SJCRH30 (cell line): ENCODE results near the gene HNRNPA3. TPM values are rescaled to one million over a fixed set of nuclear protein-coding genes. Genes with fewer than 3 reads are reported as not detected.

Experiments used
- DNase-seq, 2 experiments: peaks; one replicate each; pipeline ENCODE4 v3.0.0-alpha.2; 2015 to 2020
- H3K27ac ChIP-seq: fragments of 250-450 bp; sonication (Bioruptor Pico); 2 replicates; pipeline ENCODE4 v1.5.1; 2020; ENCODE audit warnings: mild to moderate bottlenecking, moderate library complexity
- H3K27me3 ChIP-seq: fragments of 250-450 bp; sonication (Bioruptor Pico); 2 replicates; pipeline ENCODE4 v1.5.1; 2020; ENCODE audit warnings: mild to moderate bottlenecking, moderate library complexity
- H3K36me3 ChIP-seq: fragments of 250-450 bp; sonication (Bioruptor Pico); 2 replicates; pipeline ENCODE4 v1.5.1; 2020; ENCODE audit warnings: mild to moderate bottlenecking, moderate library complexity
- H3K4me1 ChIP-seq: fragments of 250-450 bp; sonication (Bioruptor Pico); 2 replicates; pipeline ENCODE4 v1.5.1; 2020; ENCODE audit warnings: mild to moderate bottlenecking, moderate library complexity
- H3K4me3 ChIP-seq: fragments of 250-450 bp; sonication (Bioruptor Pico); 2 replicates; pipeline ENCODE4 v1.5.1; 2020; ENCODE audit warnings: mild to moderate bottlenecking, moderate library complexity
- H3K9me3 ChIP-seq: fragments of 250-450 bp; sonication (Bioruptor Pico); replicated peaks from 2 replicates; pipeline ENCODE4 v1.5.1; 2020; ENCODE audit warnings: mild to moderate bottlenecking, moderate library complexity
- total RNA-seq: library from RNA; depleted of rRNA; stranded (reverse); fragments of >200 nt; shearing (Covaris generic); gene quantifications from 2 replicates; pipeline ENCODE4 v1.2.3, GENCODE V29; 2014; rRNA removed

HNRNPA3 gene
- 148 and 159 TPM in 2 replicates for total RNA-seq

GRCh38 chr2:177212106-177212890, at the start of gene HNRNPA3:
TSS of gene HNRNPA3 (plus strand) at chr2:177212794. CDS start at chr2:177212800, 6 bp downstream.
- Histone ChIP-seq H3K36me3 (peaks cover 41% of the 10 kb centered on the region), H3K9me3 (no peaks in the 10 kb centered on the region), H3K27ac (peak within 1 kb of the TSS; percentile 99)

GRCh38 chr2:177164131-177164530, 48.5 kb upstream of the HNRNPA3 start:
- Histone ChIP-seq H3K4me3 (peak overlapping the region; percentile 56), H3K27me3 (no peaks in the 10 kb centered on the region), H3K9me3 (no peaks in the 10 kb centered on the region), H3K36me3 (no peaks in the 10 kb centered on the region), H3K27ac (peak overlapping the region; percentile 91; the same call in 1 of the 2 replicates), H3K4me1 (peaks cover 28% of the 10 kb centered on the region)
- no peak for DNase-seq

More at GRCh38 chr2:177212106-177212890, at the start of gene HNRNPA3:
- DNase-seq = peak; percentile 98
- Histone ChIP-seq H3K4me1 (peaks cover 14% of the 10 kb centered on the region), H3K4me3 (peak within 1 kb of the TSS; percentile 91), H3K27me3 (no peaks in the 10 kb centered on the region)

- no peaks in the 10 kb centered on the region for H3K9me3 ChIP-seq
- H3K27me3 ChIP-seq = no peaks in the 10 kb centered on the region
- peak; percentile 82 to 95 for DNase-seq
- H3K4me3 ChIP-seq = peak overlapping the region; percentile 56
- H3K36me3 ChIP-seq = no peaks in the 10 kb centered on the region
- peak overlapping the region; percentile 91 for H3K27ac ChIP-seq
- H3K4me1 ChIP-seq = peaks cover 33% of the 10 kb centered on the region
Measured at GRCh38 chr2:177164584-177165052, 48.0 kb upstream of the HNRNPA3 start.

- DNase-seq = peak; percentile 43 to 75
- peaks cover 38% of the 10 kb centered on the region for H3K4me1 ChIP-seq
- H3K9me3 ChIP-seq = no peaks in the 10 kb centered on the region
Measured at GRCh38 chr2:177165061-177165583, 47.5 kb upstream of the HNRNPA3 start.

GRCh38 chr2:177165721-177166711, 46.6 kb upstream of the HNRNPA3 start:
- Histone ChIP-seq H3K27me3 (no peaks in the 10 kb centered on the region), H3K4me3 (peak overlapping the region; percentile 56), H3K27ac (peak overlapping the region; percentile 91), H3K36me3 (no peaks in the 10 kb centered on the region), H3K9me3 (no peaks in the 10 kb centered on the region), H3K4me1 (peaks cover 47% of the 10 kb centered on the region)
- peak; percentile 91 to 97 for DNase-seq

More at GRCh38 chr2:177165061-177165583, 47.5 kb upstream of the HNRNPA3 start:
- Histone ChIP-seq H3K4me3 (peak overlapping the region; percentile 56), H3K27ac (peak overlapping the region; percentile 91), H3K27me3 (no peaks in the 10 kb centered on the region), H3K36me3 (no peaks in the 10 kb centered on the region)

GRCh38 chr2:177169810-177170514, 42.6 kb upstream of the HNRNPA3 start:
- peak overlapping the region; percentile 92 for H3K27ac ChIP-seq
- H3K36me3 ChIP-seq = no peaks in the 10 kb centered on the region
- peak; percentile 88 to 92 for DNase-seq
- H3K4me1 ChIP-seq = peaks cover 71% of the 10 kb centered on the region
- H3K27me3 ChIP-seq = no peaks in the 10 kb centered on the region
- no peak overlapping the region; the same call in 1 of the 2 replicates for H3K4me3 ChIP-seq
- H3K9me3 ChIP-seq = no peaks in the 10 kb centered on the region

GRCh38 chr2:177171418-177171865, 41.2 kb upstream of the HNRNPA3 start:
- peaks cover 77% of the 10 kb centered on the region for H3K4me1 ChIP-seq
- DNase-seq = peak; percentile 80 to 88
- H3K4me3 ChIP-seq = no peak overlapping the region
- H3K27me3 ChIP-seq = no peaks in the 10 kb centered on the region
- no peaks in the 10 kb centered on the region for H3K36me3 ChIP-seq
- peak overlapping the region; percentile 92 for H3K27ac ChIP-seq
- no peaks in the 10 kb centered on the region for H3K9me3 ChIP-seq

GRCh38 chr2:177172034-177172880, 40.3 kb upstream of the HNRNPA3 start:
- DNase-seq = peak; percentile 68 to 76
- peaks cover 77% of the 10 kb centered on the region for H3K4me1 ChIP-seq
- H3K27ac ChIP-seq = peak overlapping the region; percentile 92
- no peak overlapping the region for H3K4me3 ChIP-seq
- H3K9me3 ChIP-seq = no peaks in the 10 kb centered on the region
- no peaks in the 10 kb centered on the region for H3K27me3 ChIP-seq
- H3K36me3 ChIP-seq = no peaks in the 10 kb centered on the region

GRCh38 chr2:177174486-177174885, 38.1 kb upstream of the HNRNPA3 start:
- H3K27ac ChIP-seq = no peak overlapping the region; the same call in 1 of the 2 replicates
- peaks cover 56% of the 10 kb centered on the region for H3K4me1 ChIP-seq
- no peaks in the 10 kb centered on the region for H3K9me3 ChIP-seq
- no peak for DNase-seq
- H3K36me3 ChIP-seq = no peaks in the 10 kb centered on the region
- H3K27me3 ChIP-seq = no peaks in the 10 kb centered on the region
- H3K4me3 ChIP-seq = no peak overlapping the region

GRCh38 chr2:177175917-177176668, 36.5 kb upstream of the HNRNPA3 start:
- Histone ChIP-seq H3K27ac (peak overlapping the region; percentile 46), H3K4me3 (no peak overlapping the region), H3K36me3 (no peaks in the 10 kb centered on the region), H3K27me3 (no peaks in the 10 kb centered on the region), H3K4me1 (peaks cover 40% of the 10 kb centered on the region), H3K9me3 (no peaks in the 10 kb centered on the region)
- peak in 1 of 2 experiments; percentile 35 for DNase-seq

GRCh38 chr2:177178797-177179196, 33.8 kb upstream of the HNRNPA3 start:
- no peaks in the 10 kb centered on the region for H3K36me3 ChIP-seq
- no peak overlapping the region for H3K27ac ChIP-seq
- no peaks in the 10 kb centered on the region for H3K27me3 ChIP-seq
- no peak for DNase-seq
- no peak overlapping the region for H3K4me3 ChIP-seq
- no peaks in the 10 kb centered on the region for H3K9me3 ChIP-seq
- H3K4me1 ChIP-seq = peaks cover 31% of the 10 kb centered on the region

GRCh38 chr2:177179227-177179626, 33.4 kb upstream of the HNRNPA3 start:
- no peaks in the 10 kb centered on the region for H3K27me3 ChIP-seq
- H3K9me3 ChIP-seq = no peaks in the 10 kb centered on the region
- H3K27ac ChIP-seq = no peak overlapping the region
- peaks cover 32% of the 10 kb centered on the region for H3K4me1 ChIP-seq
- H3K36me3 ChIP-seq = no peaks in the 10 kb centered on the region
- H3K4me3 ChIP-seq = no peak overlapping the region
- no peak for DNase-seq
